Lower leg skin (tissue), 3 donors: ENCODE measurements around the gene RASAL1.

ENCODE experiments used
- POLR2A ChIP-seq, 2 donors: fragments of 450-650 bp; IDR thresholded peaks; one replicate each; pipeline ENCODE4 v1.6.1; 2016 to 2017; ENCODE audit warnings: antibody characterized with exemption in 2 of 2, mild to moderate bottlenecking in 1 of 2, moderate library complexity in 1 of 2
- TF ChIP-seq, protein P1 (sequence below), 3 donors: fragments of 450-650 bp; IDR thresholded peaks; one replicate each; pipeline ENCODE4 v1.5.1; 2016; ENCODE audit warnings: antibody characterized with exemption in 3 of 3, mild to moderate bottlenecking in 3 of 3, moderate library complexity in 2 of 3

DNA sequence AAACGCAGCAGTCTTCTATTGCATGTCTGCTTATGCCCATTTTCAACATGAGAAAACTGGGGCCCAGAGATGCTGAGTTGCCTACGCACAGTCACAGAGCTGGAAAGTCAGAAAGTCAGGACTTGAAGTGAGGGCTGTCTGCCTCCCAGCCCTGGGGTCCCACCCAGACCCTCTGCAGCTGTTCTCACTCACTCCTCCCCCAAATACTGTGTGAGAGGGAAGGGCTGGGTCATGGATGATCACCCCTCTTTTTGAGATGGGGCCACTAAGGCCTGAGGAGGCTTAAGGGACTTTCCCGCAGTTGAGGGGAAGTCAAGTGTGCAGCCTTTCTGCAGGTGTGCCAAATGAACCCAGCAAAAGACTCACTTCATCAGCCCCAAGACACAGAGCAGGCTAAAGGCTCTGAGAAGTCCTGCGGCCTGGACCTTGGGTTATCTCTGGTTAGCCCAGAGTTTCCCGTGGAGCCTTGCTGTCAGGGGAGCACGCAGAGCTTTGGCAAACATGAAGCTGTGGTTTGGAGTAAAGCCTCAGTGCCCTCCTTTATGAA is 60.4 kb downstream of the RASAL1 start:
- TF ChIP-seq, protein P1, sequence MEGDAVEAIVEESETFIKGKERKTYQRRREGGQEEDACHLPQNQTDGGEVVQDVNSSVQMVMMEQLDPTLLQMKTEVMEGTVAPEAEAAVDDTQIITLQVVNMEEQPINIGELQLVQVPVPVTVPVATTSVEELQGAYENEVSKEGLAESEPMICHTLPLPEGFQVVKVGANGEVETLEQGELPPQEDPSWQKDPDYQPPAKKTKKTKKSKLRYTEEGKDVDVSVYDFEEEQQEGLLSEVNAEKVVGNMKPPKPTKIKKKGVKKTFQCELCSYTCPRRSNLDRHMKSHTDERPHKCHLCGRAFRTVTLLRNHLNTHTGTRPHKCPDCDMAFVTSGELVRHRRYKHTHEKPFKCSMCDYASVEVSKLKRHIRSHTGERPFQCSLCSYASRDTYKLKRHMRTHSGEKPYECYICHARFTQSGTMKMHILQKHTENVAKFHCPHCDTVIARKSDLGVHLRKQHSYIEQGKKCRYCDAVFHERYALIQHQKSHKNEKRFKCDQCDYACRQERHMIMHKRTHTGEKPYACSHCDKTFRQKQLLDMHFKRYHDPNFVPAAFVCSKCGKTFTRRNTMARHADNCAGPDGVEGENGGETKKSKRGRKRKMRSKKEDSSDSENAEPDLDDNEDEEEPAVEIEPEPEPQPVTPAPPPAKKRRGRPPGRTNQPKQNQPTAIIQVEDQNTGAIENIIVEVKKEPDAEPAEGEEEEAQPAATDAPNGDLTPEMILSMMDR (IDR thresholded peaks at IDR 0.05), result no peak
- no peak for TF ChIP-seq POLR2A (IDR thresholded peaks at IDR 0.05)
